Measurements from ENCODE around the gene RBM44. TPM values are rescaled to one million over a fixed set of nuclear protein-coding genes. Genes with fewer than 3 reads are reported as not detected.

Gene RBM44
- total RNA-seq, 1 experiment from 2014 or later = 0.95 TPM

DNA sequence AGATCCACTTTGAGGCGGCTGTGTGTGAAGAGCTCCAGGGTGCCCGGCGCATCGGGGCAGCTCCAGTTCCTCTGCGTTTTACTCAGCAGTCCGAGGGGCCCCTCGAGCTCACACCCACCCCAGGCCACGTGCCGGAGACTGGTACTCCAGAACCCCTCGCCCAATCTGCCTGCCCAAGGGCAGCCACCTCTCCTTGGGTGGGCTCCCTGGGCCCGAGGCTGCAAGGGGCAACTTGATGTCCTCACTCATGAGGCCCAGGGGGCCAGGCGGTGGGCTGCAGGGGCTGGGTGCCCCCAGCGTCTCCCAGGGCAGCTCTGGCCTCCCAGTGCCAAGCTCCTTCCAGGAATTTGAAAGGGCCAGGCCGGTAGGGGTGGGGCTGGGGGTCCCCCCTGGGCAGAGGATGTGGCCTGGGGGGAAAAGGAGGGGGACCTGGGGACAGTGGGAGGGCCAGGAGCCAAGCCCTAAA, 77.5 kb downstream of the RBM44 start:
- TF ChIP-seq, protein P1, sequence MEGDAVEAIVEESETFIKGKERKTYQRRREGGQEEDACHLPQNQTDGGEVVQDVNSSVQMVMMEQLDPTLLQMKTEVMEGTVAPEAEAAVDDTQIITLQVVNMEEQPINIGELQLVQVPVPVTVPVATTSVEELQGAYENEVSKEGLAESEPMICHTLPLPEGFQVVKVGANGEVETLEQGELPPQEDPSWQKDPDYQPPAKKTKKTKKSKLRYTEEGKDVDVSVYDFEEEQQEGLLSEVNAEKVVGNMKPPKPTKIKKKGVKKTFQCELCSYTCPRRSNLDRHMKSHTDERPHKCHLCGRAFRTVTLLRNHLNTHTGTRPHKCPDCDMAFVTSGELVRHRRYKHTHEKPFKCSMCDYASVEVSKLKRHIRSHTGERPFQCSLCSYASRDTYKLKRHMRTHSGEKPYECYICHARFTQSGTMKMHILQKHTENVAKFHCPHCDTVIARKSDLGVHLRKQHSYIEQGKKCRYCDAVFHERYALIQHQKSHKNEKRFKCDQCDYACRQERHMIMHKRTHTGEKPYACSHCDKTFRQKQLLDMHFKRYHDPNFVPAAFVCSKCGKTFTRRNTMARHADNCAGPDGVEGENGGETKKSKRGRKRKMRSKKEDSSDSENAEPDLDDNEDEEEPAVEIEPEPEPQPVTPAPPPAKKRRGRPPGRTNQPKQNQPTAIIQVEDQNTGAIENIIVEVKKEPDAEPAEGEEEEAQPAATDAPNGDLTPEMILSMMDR (conservative IDR thresholded peaks at IDR 0.05; ENCODE audit: low read depth, low read length) = no peak
- TF ChIP-seq EZH2 (IDR thresholded peaks at IDR 0.05; ENCODE audit: borderline replicate concordance, low read depth, low read length, poor library complexity, severe bottlenecking) = no peak
- H3K27ac ChIP-seq (ENCODE audit: low read depth, low read length, poor library complexity, severe bottlenecking) = no peak overlapping the region
- POLR2A ChIA-PET (ENCODE audit: low non-redundant PET) = no interaction called here
- no peak overlapping the region for H3K4me3 ChIP-seq (ENCODE audit: low read depth, low read length, poor library complexity, severe bottlenecking)
- no peak for DNase-seq (ENCODE audit: low spot score)
- peaks cover 11% of the 10 kb centered on the region for H3K4me1 ChIP-seq (ENCODE audit: insufficient read depth, low read length, poor library complexity, severe bottlenecking)
- H3K9me3 ChIP-seq (ENCODE audit: low read depth, low read length, poor library complexity, severe bottlenecking) = no peaks in the 10 kb centered on the region
- no peaks in the 10 kb centered on the region for H3K36me3 ChIP-seq (ENCODE audit: insufficient read depth, low read length, poor library complexity, severe bottlenecking)
- H3K27me3 ChIP-seq (replicated peaks; ENCODE audit: insufficient read depth, low read depth, low read length, poor library complexity) = no peaks in the 10 kb centered on the region
- no TSS peak for BruUV-seq (replicated peaks)
- intact Hi-C loops (cut with micrococcal nuclease; ENCODE audit: unreplicated experiment) = no loop called here
- CTCF ChIA-PET = no interaction called here

DNA sequence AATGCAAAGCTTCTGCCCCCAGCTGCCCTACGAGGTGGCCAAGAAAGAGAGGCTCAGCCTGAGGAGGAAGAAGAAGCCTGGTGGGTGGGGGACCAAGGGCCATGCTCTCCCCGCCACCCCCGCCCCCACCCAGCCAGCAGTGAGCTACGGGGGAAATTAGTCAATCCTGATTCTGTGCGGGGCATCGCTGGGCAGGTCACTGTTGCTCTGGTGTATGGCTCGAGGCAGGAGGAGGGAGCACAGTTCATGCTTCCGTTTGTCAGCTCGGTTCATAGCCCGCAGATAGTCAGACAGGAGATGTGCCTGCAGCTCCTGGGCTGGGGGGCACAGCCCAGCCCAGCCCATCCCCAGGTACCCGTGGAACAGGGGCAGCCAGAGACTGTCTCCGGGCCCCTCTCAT, 78.0 kb downstream of the RBM44 start:
- TF ChIP-seq, protein P1 (conservative IDR thresholded peaks at IDR 0.05; ENCODE audit: low read depth, low read length) = no peak
- no peak for TF ChIP-seq EZH2 (IDR thresholded peaks at IDR 0.05; ENCODE audit: borderline replicate concordance, low read depth, low read length, poor library complexity, severe bottlenecking)
- DNase-seq (ENCODE audit: low spot score) = no peak
- Histone ChIP-seq H3K4me1 (ENCODE audit: insufficient read depth, low read length, poor library complexity, severe bottlenecking) (peaks cover 11% of the 10 kb centered on the region), H3K4me3 (ENCODE audit: low read depth, low read length, poor library complexity, severe bottlenecking) (no peak overlapping the region), H3K27me3 (replicated peaks; ENCODE audit: insufficient read depth, low read depth, low read length, poor library complexity) (no peaks in the 10 kb centered on the region), H3K36me3 (ENCODE audit: insufficient read depth, low read length, poor library complexity, severe bottlenecking) (no peaks in the 10 kb centered on the region), H3K27ac (ENCODE audit: low read depth, low read length, poor library complexity, severe bottlenecking) (no peak overlapping the region), H3K9me3 (ENCODE audit: low read depth, low read length, poor library complexity, severe bottlenecking) (no peaks in the 10 kb centered on the region)
- ChIA-PET POLR2A (ENCODE audit: low non-redundant PET) (no interaction called here), CTCF (no interaction called here)
- intact Hi-C loops (cut with micrococcal nuclease; ENCODE audit: unreplicated experiment) = no loop called here
- no TSS peak for BruUV-seq (replicated peaks)

DNA sequence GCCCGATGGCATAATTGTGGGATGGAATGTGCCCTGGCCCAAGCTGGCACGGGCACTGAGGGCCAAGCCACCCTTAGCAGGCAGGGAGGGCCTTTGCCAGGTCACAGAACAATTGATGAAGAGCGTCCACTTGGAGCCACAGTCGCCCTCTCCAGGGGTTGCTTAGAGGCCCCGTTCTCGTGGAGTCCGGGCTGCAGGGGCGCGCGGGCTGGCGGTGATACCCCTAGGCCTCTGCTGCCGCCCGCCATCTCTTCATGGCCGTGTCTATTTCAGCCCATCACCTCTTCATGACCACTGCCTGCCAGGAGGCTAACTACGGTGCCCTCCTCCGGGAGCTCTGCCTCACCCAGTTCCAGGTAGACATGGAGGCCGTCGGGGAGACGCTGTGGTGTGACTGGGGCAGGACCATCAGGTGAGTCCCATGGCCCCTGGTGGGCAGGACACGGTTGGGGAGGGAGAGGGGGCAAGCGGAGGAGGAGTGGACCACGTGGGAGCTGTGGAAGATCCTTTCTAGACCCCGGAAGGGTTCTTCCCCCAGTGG, 78.4 kb downstream of the RBM44 start:
- DNase-seq (ENCODE audit: low spot score) = no peak
- Histone ChIP-seq H3K36me3 (ENCODE audit: insufficient read depth, low read length, poor library complexity, severe bottlenecking) (no peaks in the 10 kb centered on the region), H3K4me3 (ENCODE audit: low read depth, low read length, poor library complexity, severe bottlenecking) (no peak overlapping the region), H3K4me1 (ENCODE audit: insufficient read depth, low read length, poor library complexity, severe bottlenecking) (peaks cover 11% of the 10 kb centered on the region), H3K9me3 (ENCODE audit: low read depth, low read length, poor library complexity, severe bottlenecking) (no peaks in the 10 kb centered on the region), H3K27ac (ENCODE audit: low read depth, low read length, poor library complexity, severe bottlenecking) (no peak overlapping the region), H3K27me3 (replicated peaks; ENCODE audit: insufficient read depth, low read depth, low read length, poor library complexity) (no peaks in the 10 kb centered on the region)
- TF ChIP-seq, protein P1 (conservative IDR thresholded peaks at IDR 0.05; ENCODE audit: low read depth, low read length) = no peak
- TF ChIP-seq EZH2 (IDR thresholded peaks at IDR 0.05; ENCODE audit: borderline replicate concordance, low read depth, low read length, poor library complexity, severe bottlenecking) = no peak
- intact Hi-C loops (cut with micrococcal nuclease; ENCODE audit: unreplicated experiment) = no loop called here
- ChIA-PET CTCF (no interaction called here), POLR2A (ENCODE audit: low non-redundant PET) (no interaction called here)
- BruUV-seq (replicated peaks) = no TSS peak
